ENCODE measurements around the gene SPOP.

SPOP gene

GRCh38 chr17:49707608-49708514, 30.0 kb upstream of the SPOP start, which contains the start of gene SLC35B1:
Gene SLC35B1, minus strand, starts transcription at chr17:49707964. Its CDS starts 131 bp downstream, at chr17:49707833.
- H3K27ac ChIP-seq = peak within 1 kb of the TSS; percentile 97
- peak within 1 kb of the TSS; percentile 93 for H3K4me3 ChIP-seq (ENCODE audit: low read depth, low read length)
- peaks cover 25% of the 10 kb centered on the region for H3K36me3 ChIP-seq (replicated peaks)
- peak; percentile 99 for DNase-seq
- H3K27me3 ChIP-seq (replicated peaks) = no peaks in the 10 kb centered on the region
- peak; percentile 96 for TF ChIP-seq CTCF (IDR thresholded peaks at IDR 0.05; ENCODE audit: low read depth, low read length, missing control alignments)
- in situ Hi-C loops (cut with HindIII; ENCODE audit: low pct_ligation_motif_present, low sequenced_read_pairs) = no loop called here

- TF ChIP-seq CTCF (IDR thresholded peaks at IDR 0.05; ENCODE audit: low read depth, low read length, missing control alignments) = peak; percentile 10
- Histone ChIP-seq H3K36me3 (replicated peaks) (peaks cover 32% of the 10 kb centered on the region), H3K27ac (peak overlapping the region; percentile 97), H3K4me3 (ENCODE audit: low read depth, low read length) (peak overlapping the region; percentile 93), H3K27me3 (replicated peaks) (no peaks in the 10 kb centered on the region)
- DNase-seq = no peak
- in situ Hi-C loops (cut with HindIII; ENCODE audit: low pct_ligation_motif_present, low sequenced_read_pairs) = no loop called here
Observed at GRCh38 chr17:49707246-49707607, 29.3 kb upstream of the SPOP start.

GRCh38 chr17:49705254-49705653, 27.4 kb upstream of the SPOP start:
- no peak overlapping the region for H3K27ac ChIP-seq
- in situ Hi-C loops (cut with HindIII; ENCODE audit: low pct_ligation_motif_present, low sequenced_read_pairs) = no loop called here
- no peak for DNase-seq
- no peak for TF ChIP-seq CTCF (IDR thresholded peaks at IDR 0.05; ENCODE audit: low read depth, low read length, missing control alignments)
- no peaks in the 10 kb centered on the region for H3K27me3 ChIP-seq (replicated peaks)
- H3K4me3 ChIP-seq (ENCODE audit: low read depth, low read length) = no peak overlapping the region
- peaks cover 46% of the 10 kb centered on the region for H3K36me3 ChIP-seq (replicated peaks)

- Histone ChIP-seq H3K36me3 (replicated peaks) (peaks cover 51% of the 10 kb centered on the region), H3K27ac (no peak overlapping the region)
- in situ Hi-C loops (cut with HindIII; ENCODE audit: low pct_ligation_motif_present, low sequenced_read_pairs) = no loop called here
Observed at GRCh38 chr17:49703557-49704277, 25.8 kb upstream of the SPOP start.

GRCh38 chr17:49700960-49701359, 23.1 kb upstream of the SPOP start:
- Histone ChIP-seq H3K27me3 (replicated peaks) (no peaks in the 10 kb centered on the region), H3K27ac (no peak overlapping the region), H3K4me3 (ENCODE audit: low read depth, low read length) (no peak overlapping the region), H3K36me3 (replicated peaks) (peaks cover 51% of the 10 kb centered on the region)
- DNase-seq = no peak
- no peak for TF ChIP-seq CTCF (IDR thresholded peaks at IDR 0.05; ENCODE audit: low read depth, low read length, missing control alignments)
- in situ Hi-C loops (cut with HindIII; ENCODE audit: low pct_ligation_motif_present, low sequenced_read_pairs) = no loop called here

More at GRCh38 chr17:49703557-49704277, 25.8 kb upstream of the SPOP start:
- H3K4me3 ChIP-seq (ENCODE audit: low read depth, low read length) = no peak overlapping the region
- peak; percentile 75 for TF ChIP-seq CTCF (IDR thresholded peaks at IDR 0.05; ENCODE audit: low read depth, low read length, missing control alignments)
- peak; percentile 17 for DNase-seq
- H3K27me3 ChIP-seq (replicated peaks) = no peaks in the 10 kb centered on the region
